ENCODE data around the gene SOCS4.
"Not testable (repeated sequence)": the region's sequence is repeated elsewhere in the genome, so short reads cannot be mapped to it uniquely, and the experiment has no call there.

Gene SOCS4

GRCh38 chr14:55000381-55000780 is 26.7 kb upstream of the SOCS4 start:
- Histone ChIP-seq H3K27ac (ENCODE audit: low read length) (no peak overlapping the region), H3K4me3 (ENCODE audit: low read length) (no peak overlapping the region), H3K27me3 (ENCODE audit: low read depth, low read length) (no peaks in the 10 kb centered on the region), H3K36me3 (replicated peaks; ENCODE audit: low read depth, low read length) (peaks cover 20% of the 10 kb centered on the region), H3K9me3 (ENCODE audit: insufficient read depth, low read length) (no peaks in the 10 kb centered on the region), H3K79me2 (ENCODE audit: low read length) (no peaks in the 10 kb centered on the region), H2AFZ (ENCODE audit: low read depth, low read length) (no peak overlapping the region), H3K9ac (ENCODE audit: low read length) (no peak overlapping the region), H4K20me1 (ENCODE audit: insufficient read depth, low read length) (no peaks in the 10 kb centered on the region), H3K4me2 (ENCODE audit: low read length) (no peak overlapping the region), H3K4me1 (ENCODE audit: low read length) (no peaks in the 10 kb centered on the region)
- TF ChIP-seq EZH2phosphoT487 (IDR thresholded peaks at IDR 0.05; ENCODE audit: low read depth) = no peak
- no peak for TF ChIP-seq CTCF (IDR thresholded peaks at IDR 0.05; ENCODE audit: low read depth, low read length)

- H3K36me3 ChIP-seq (replicated peaks; ENCODE audit: low read depth, low read length) = peaks cover 29% of the 10 kb centered on the region
Observed at GRCh38 chr14:55005071-55005470, 22.0 kb upstream of the SOCS4 start.

DNA sequence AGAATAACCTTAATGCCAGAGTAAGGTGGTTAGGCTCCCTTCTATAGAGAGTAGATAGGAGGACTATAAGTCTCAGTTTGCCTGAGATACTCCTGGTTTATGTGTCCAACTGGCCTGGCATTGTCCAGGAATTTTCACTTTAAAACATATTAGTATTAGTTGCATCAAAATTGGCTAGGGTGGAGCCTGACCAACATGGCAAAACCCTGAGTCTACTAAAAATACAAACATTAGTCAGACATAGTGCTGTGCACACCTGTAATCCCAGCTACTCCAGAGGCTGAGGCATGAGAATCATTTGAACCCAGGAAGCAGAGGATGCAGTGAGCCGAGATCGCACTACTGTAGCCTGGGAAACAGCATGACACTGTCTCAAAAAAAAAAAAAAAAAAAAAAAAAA is 12.0 kb upstream of the SOCS4 start:
- H3K36me3 ChIP-seq (replicated peaks; ENCODE audit: low read depth, low read length) = peaks cover 41% of the 10 kb centered on the region
- H4K20me1 ChIP-seq (ENCODE audit: insufficient read depth, low read length) = no peaks in the 10 kb centered on the region
- no peak overlapping the region for H2AFZ ChIP-seq (ENCODE audit: low read depth, low read length)
- H3K4me3 ChIP-seq (ENCODE audit: low read length) = no peak overlapping the region
- peaks cover 11% of the 10 kb centered on the region for H3K79me2 ChIP-seq (ENCODE audit: low read length)
- no peak overlapping the region for H3K9ac ChIP-seq (ENCODE audit: low read length)
- H3K4me2 ChIP-seq (ENCODE audit: low read length) = no peak overlapping the region
- no peak for TF ChIP-seq CTCF (IDR thresholded peaks at IDR 0.05; ENCODE audit: low read depth, low read length)
- no peak for TF ChIP-seq EZH2phosphoT487 (IDR thresholded peaks at IDR 0.05; ENCODE audit: low read depth)
- no peaks in the 10 kb centered on the region for H3K9me3 ChIP-seq (ENCODE audit: insufficient read depth, low read length)
- H3K4me1 ChIP-seq (ENCODE audit: low read length) = no peaks in the 10 kb centered on the region
- no peak overlapping the region for H3K27ac ChIP-seq (ENCODE audit: low read length)
- no peaks in the 10 kb centered on the region for H3K27me3 ChIP-seq (ENCODE audit: low read depth, low read length)

More at GRCh38 chr14:55005071-55005470, 22.0 kb upstream of the SOCS4 start:
- H3K4me3 ChIP-seq (ENCODE audit: low read length) = no peak overlapping the region
- no peaks in the 10 kb centered on the region for H3K9me3 ChIP-seq (ENCODE audit: insufficient read depth, low read length)
- H3K4me1 ChIP-seq (ENCODE audit: low read length) = no peaks in the 10 kb centered on the region
- no peaks in the 10 kb centered on the region for H3K79me2 ChIP-seq (ENCODE audit: low read length)
- no peak overlapping the region for H2AFZ ChIP-seq (ENCODE audit: low read depth, low read length)
- no peak overlapping the region for H3K9ac ChIP-seq (ENCODE audit: low read length)
- no peaks in the 10 kb centered on the region for H3K27me3 ChIP-seq (ENCODE audit: low read depth, low read length)
- TF ChIP-seq CTCF (IDR thresholded peaks at IDR 0.05; ENCODE audit: low read depth, low read length) (no peak), EZH2phosphoT487 (IDR thresholded peaks at IDR 0.05; ENCODE audit: low read depth) (no peak)
- H3K4me2 ChIP-seq (ENCODE audit: low read length) = no peak overlapping the region
- no peaks in the 10 kb centered on the region for H4K20me1 ChIP-seq (ENCODE audit: insufficient read depth, low read length)
- no peak overlapping the region for H3K27ac ChIP-seq (ENCODE audit: low read length)

- H2AFZ ChIP-seq (ENCODE audit: low read depth, low read length) = no peak overlapping the region
- H3K27me3 ChIP-seq (ENCODE audit: low read depth, low read length) = no peaks in the 10 kb centered on the region
- peaks cover 33% of the 10 kb centered on the region for H3K36me3 ChIP-seq (replicated peaks; ENCODE audit: low read depth, low read length)
- H3K9me3 ChIP-seq (ENCODE audit: insufficient read depth, low read length) = no peaks in the 10 kb centered on the region
- TF ChIP-seq CTCF (IDR thresholded peaks at IDR 0.05; ENCODE audit: low read depth, low read length) (no peak), EZH2phosphoT487 (IDR thresholded peaks at IDR 0.05; ENCODE audit: low read depth) (no peak)
- H4K20me1 ChIP-seq (ENCODE audit: insufficient read depth, low read length) = no peaks in the 10 kb centered on the region
- H3K4me3 ChIP-seq (ENCODE audit: low read length) = no peak overlapping the region
- 0 out of 2 replicates have a peak overlapping the region, but pooled peaks have one; percentile 11 for H3K27ac ChIP-seq (ENCODE audit: low read length)
- no peak overlapping the region for H3K9ac ChIP-seq (ENCODE audit: low read length)
- H3K4me1 ChIP-seq (ENCODE audit: low read length) = peaks cover 6% of the 10 kb centered on the region; the same call in 1 of the 2 replicates
- no peak overlapping the region for H3K4me2 ChIP-seq (ENCODE audit: low read length)
- H3K79me2 ChIP-seq (ENCODE audit: low read length) = peaks cover 25% of the 10 kb centered on the region
Observed at GRCh38 chr14:55019968-55020554, 7.0 kb upstream of the SOCS4 start.

- not testable (repeated sequence) for H3K4me3 ChIP-seq (ENCODE audit: low read length); H3K9me3 ChIP-seq (ENCODE audit: insufficient read depth, low read length); H4K20me1 ChIP-seq (ENCODE audit: insufficient read depth, low read length); H3K27ac ChIP-seq (ENCODE audit: low read length); H2AFZ ChIP-seq (ENCODE audit: low read depth, low read length); H3K27me3 ChIP-seq (ENCODE audit: low read depth, low read length); H3K9ac ChIP-seq (ENCODE audit: low read length); H3K4me2 ChIP-seq (ENCODE audit: low read length)
- H3K4me1 ChIP-seq (ENCODE audit: low read length) = peaks cover 27% of the 10 kb centered on the region
- H3K79me2 ChIP-seq (ENCODE audit: low read length) = peaks cover 63% of the 10 kb centered on the region
- H3K36me3 ChIP-seq (replicated peaks; ENCODE audit: low read depth, low read length) = peaks cover 17% of the 10 kb centered on the region
Observed at GRCh38 chr14:55024365-55024764, 2.7 kb upstream of the SOCS4 start.

Data from OCI-LY3 (cell line).